ENCODE results near the gene FAM193A. TPM values are rescaled to one million over a fixed set of nuclear protein-coding genes. Genes with fewer than 3 reads are reported as not detected.

Gene FAM193A
- total and polyA plus RNA-seq, 11 donors, result 9.7 to 21.0 (median 16.3) TPM

DNA sequence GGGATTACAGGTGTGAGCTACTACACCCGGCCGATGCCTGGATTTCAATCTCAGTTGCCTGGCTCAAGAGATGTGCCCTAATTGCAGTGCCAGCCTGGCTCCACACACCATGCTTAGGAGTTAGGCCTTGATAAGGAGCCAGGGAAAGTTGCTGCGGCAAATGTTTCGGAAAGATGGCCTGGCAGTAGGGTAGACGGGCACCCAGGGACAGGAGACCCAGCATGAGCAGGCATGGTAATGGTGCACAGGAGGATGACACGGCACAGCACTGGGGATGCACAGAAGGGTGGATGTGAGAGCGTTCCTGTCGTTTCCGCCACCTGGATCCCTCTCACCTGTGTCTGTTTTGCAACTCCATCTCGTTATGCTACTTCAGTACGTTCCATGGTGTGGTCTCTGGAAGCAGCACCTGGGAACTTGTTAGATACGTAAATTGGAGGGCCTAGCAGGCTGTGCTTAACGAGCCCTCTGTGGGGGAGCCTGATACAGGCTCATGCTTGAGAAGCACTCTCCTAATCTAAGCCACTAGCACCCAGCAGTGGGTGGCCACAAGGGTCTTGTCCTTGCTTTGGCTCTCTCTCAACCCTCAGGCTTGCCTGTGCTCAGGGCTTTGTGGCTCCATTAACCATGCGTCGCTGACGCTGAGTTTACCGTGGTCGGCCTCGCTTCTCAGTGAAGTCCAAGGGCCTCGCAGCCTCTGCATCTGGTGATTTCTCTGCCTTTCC is 47.2 kb upstream of the FAM193A start:
- H3K27ac ChIP-seq, result peak overlapping the region in 5 of 12 donors; percentile 11 to 51 (median 41)
- no peak for TF ChIP-seq POLR2A (IDR thresholded peaks at IDR 0.05)
- TF ChIP-seq, protein P1, sequence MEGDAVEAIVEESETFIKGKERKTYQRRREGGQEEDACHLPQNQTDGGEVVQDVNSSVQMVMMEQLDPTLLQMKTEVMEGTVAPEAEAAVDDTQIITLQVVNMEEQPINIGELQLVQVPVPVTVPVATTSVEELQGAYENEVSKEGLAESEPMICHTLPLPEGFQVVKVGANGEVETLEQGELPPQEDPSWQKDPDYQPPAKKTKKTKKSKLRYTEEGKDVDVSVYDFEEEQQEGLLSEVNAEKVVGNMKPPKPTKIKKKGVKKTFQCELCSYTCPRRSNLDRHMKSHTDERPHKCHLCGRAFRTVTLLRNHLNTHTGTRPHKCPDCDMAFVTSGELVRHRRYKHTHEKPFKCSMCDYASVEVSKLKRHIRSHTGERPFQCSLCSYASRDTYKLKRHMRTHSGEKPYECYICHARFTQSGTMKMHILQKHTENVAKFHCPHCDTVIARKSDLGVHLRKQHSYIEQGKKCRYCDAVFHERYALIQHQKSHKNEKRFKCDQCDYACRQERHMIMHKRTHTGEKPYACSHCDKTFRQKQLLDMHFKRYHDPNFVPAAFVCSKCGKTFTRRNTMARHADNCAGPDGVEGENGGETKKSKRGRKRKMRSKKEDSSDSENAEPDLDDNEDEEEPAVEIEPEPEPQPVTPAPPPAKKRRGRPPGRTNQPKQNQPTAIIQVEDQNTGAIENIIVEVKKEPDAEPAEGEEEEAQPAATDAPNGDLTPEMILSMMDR (IDR thresholded peaks at IDR 0.05), result no peak
- peaks cover 0 to 48% (median 36%) of the 10 kb centered on the region in 9 donors for H3K36me3 ChIP-seq
- H3K4me3 ChIP-seq, result no peak overlapping the region
- H3K27me3 ChIP-seq, result no peaks in the 10 kb centered on the region
- ATAC-seq (no peak), DNase-seq (no peak)
- intact Hi-C loops (cut with DNase I), result no loop called here
- no peaks in the 10 kb centered on the region for H3K9me3 ChIP-seq
- H3K4me1 ChIP-seq, result peaks cover 0 to 75% (median 42%) of the 10 kb centered on the region in 12 donors
- WGBS, 4 donors, result 89 to 93% (median 91%) methylated on average over 18 to 20 of the region's 20 CpGs

- no peak for DNase-seq
- peaks cover 0 to 55% (median 36%) of the 10 kb centered on the region in 9 donors for H3K36me3 ChIP-seq
- H3K9me3 ChIP-seq, result no peaks in the 10 kb centered on the region
- peak in 1 of 4 donors; percentile 32 for ATAC-seq
- H3K4me1 ChIP-seq, result peaks cover 4 to 75% (median 41%) of the 10 kb centered on the region in 12 donors
- WGBS, 4 donors, result 64 to 71% (median 68%) methylated on average over 9 of the region's 9 CpGs
- H3K4me3 ChIP-seq, result no peak overlapping the region
- H3K27ac ChIP-seq, result peak overlapping the region in 5 of 12 donors; percentile 11 to 51 (median 47)
- no peak for TF ChIP-seq POLR2A (IDR thresholded peaks at IDR 0.05)
- TF ChIP-seq, protein P1 (IDR thresholded peaks at IDR 0.05), result no peak
- intact Hi-C loops (cut with DNase I), result no loop called here
- no peaks in the 10 kb centered on the region for H3K27me3 ChIP-seq
Measured at GRCh38 chr4:2489841-2490552, 46.5 kb upstream of the FAM193A start.

GRCh38 chr4:2492970-2493369 is 43.5 kb upstream of the FAM193A start:
- H3K4me3 ChIP-seq, result no peak overlapping the region
- ATAC-seq (peak in 2 of 4 donors; percentile 22 to 81), DNase-seq (no peak)
- H3K36me3 ChIP-seq, result peaks cover 0 to 77% (median 54%) of the 10 kb centered on the region in 9 donors
- H3K9me3 ChIP-seq, result no peaks in the 10 kb centered on the region
- TF ChIP-seq, protein P1 (IDR thresholded peaks at IDR 0.05), result no peak
- no peak for TF ChIP-seq POLR2A (IDR thresholded peaks at IDR 0.05)
- H3K27me3 ChIP-seq, result no peaks in the 10 kb centered on the region
- intact Hi-C loops (cut with DNase I), result no loop called here
- peaks cover 3 to 67% (median 28%) of the 10 kb centered on the region in 12 donors for H3K4me1 ChIP-seq
- H3K27ac ChIP-seq, result peak overlapping the region in 5 of 12 donors; percentile 15 to 54 (median 28)
- WGBS, 4 donors, result 63 to 74% (median 66%) methylated on average over 1 of the region's 1 CpG

DNA sequence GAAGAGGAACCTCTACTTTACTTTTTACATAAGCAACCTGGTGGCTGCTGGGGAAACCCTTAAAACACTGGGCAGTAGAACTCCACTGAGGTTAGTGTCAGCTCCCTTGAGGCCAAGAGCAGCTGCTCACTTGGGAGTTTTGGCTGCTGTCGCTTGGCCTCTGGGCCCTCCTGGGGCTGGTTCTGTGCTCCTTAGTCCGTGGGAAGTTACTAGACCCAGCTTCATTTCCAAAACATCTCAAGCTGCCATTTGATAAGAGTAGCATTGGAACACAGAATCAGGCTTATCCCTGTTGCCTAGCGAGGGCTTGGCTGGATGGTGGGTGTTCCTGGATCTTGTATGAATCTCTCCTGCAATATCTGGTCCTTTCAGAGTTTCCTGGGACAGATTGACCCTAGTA is 41.5 kb upstream of the FAM193A start:
- DNase-seq, result peak in 1 of 5 donors; percentile 44
- H3K36me3 ChIP-seq, result peaks cover 0 to 96% (median 74%) of the 10 kb centered on the region in 9 donors
- peak; percentile 21 to 74 (median 62) for ATAC-seq
- H3K27ac ChIP-seq, result peak overlapping the region in 1 of 12 donors; percentile 41
- peaks cover 3 to 52% (median 20%) of the 10 kb centered on the region in 12 donors for H3K4me1 ChIP-seq
- intact Hi-C loops (cut with DNase I), result no loop called here
- TF ChIP-seq, protein P1 (IDR thresholded peaks at IDR 0.05), result no peak
- no peak for TF ChIP-seq POLR2A (IDR thresholded peaks at IDR 0.05)
- H3K4me3 ChIP-seq, result no peak overlapping the region
- no peaks in the 10 kb centered on the region for H3K27me3 ChIP-seq
- no peaks in the 10 kb centered on the region for H3K9me3 ChIP-seq
- 39 to 53% (median 42%) methylated on average over 3 of the region's 3 CpGs for WGBS, 4 donors
